Testis (tissue), 2 donors: ENCODE measurements around the gene GAK.

Experiments
- CTCF ChIP-seq, 3 experiments: fragments of 450-650 bp in 2 of 3; fragments of 200-600 bp in 1 of 3; sonication (generic) in 1 of 3; IDR thresholded peaks; one replicate each; pipeline ENCODE4 v1.5.1; 2016 to 2019; ENCODE audit warnings: antibody characterized with exemption in 3 of 3, mild to moderate bottlenecking in 2 of 3, moderate library complexity in 1 of 3
- POLR2A ChIP-seq: fragments of 450-650 bp; IDR thresholded peaks from one replicate; pipeline ENCODE4 v1.6.1; 2017; ENCODE audit warnings: antibody characterized with exemption, mild to moderate bottlenecking, moderate library complexity

- TF ChIP-seq POLR2A (no peak), CTCF (IDR thresholded peaks at IDR 0.05) (no peak)
These were observed 103.4 kb downstream of the GAK start for GRCh38 chr4:828641-829271.
